NCI-H226 (cell line): Measurements from ENCODE around the gene ZNF614.
"Not testable (repeated sequence)": the region's sequence is repeated elsewhere in the genome, so short reads cannot be mapped to it uniquely, and the experiment has no call there.

ENCODE experiments used
- DNase-seq: peaks from one replicate; pipeline ENCODE4 v3.0.0-alpha.2; 2015

ZNF614 gene

GRCh38 chr19:52028027-52028779, at the start of gene ZNF614:
TSS of gene ZNF614 (minus strand) at chr19:52028379. CDS start at chr19:52025745, 2,634 bp downstream.
- DNase-seq: peak; percentile 94

- DNase-seq: peak; percentile 51
Measured at GRCh38 chr19:52070496-52070895, 42.3 kb upstream of the ZNF614 start.

GRCh38 chr19:52069653-52070052, 41.5 kb upstream of the ZNF614 start:
- DNase-seq: no peak

GRCh38 chr19:52066258-52066863, 38.2 kb upstream of the ZNF614 start:
- DNase-seq: no peak

- no peak for DNase-seq
Measured at GRCh38 chr19:52065399-52065798, 37.2 kb upstream of the ZNF614 start.

- not testable (repeated sequence) for DNase-seq
Measured at GRCh38 chr19:52056480-52056879, 28.3 kb upstream of the ZNF614 start.

- not testable (repeated sequence) for DNase-seq
Measured at GRCh38 chr19:52051736-52052135, 23.6 kb upstream of the ZNF614 start.

GRCh38 chr19:52048555-52049501, 20.6 kb upstream of the ZNF614 start, which contains the start of gene ZNF432:
TSS of gene ZNF432 (minus strand) at chr19:52048838. CDS start at chr19:52046868, 1,970 bp downstream.
- peak; percentile 96 for DNase-seq

GRCh38 chr19:52039169-52039568, 11.0 kb upstream of the ZNF614 start:
- no peak for DNase-seq

GRCh38 chr19:52034051-52034728, 6.0 kb upstream of the ZNF614 start:
- DNase-seq: no peak

- DNase-seq: no peak
Measured at GRCh38 chr19:52028780-52029123, 573 bp upstream of the ZNF614 start.

GRCh38 chr19:52026255-52026990, 1.8 kb downstream of the ZNF614 start:
- not testable (repeated sequence) for DNase-seq

- DNase-seq: not testable (repeated sequence)
Measured at GRCh38 chr19:52024478-52024877, 3.7 kb downstream of the ZNF614 start.

GRCh38 chr19:52022193-52022592, 6.0 kb downstream of the ZNF614 start:
- DNase-seq: no peak

- no peak for DNase-seq
Measured at GRCh38 chr19:52020506-52020905, 7.7 kb downstream of the ZNF614 start.

- no peak for DNase-seq
Measured at GRCh38 chr19:52010674-52011073, 17.5 kb downstream of the ZNF614 start.

GRCh38 chr19:52007806-52008557, 20.2 kb downstream of the ZNF614 start, which contains the start of gene ZNF615:
TSS of gene ZNF615 (minus strand) at chr19:52008211. CDS start at chr19:52003711, 4,500 bp downstream.
- peak; percentile 84 for DNase-seq

GRCh38 chr19:52007451-52007805, 20.8 kb downstream of the ZNF614 start:
- no peak for DNase-seq

- DNase-seq: no peak
Measured at GRCh38 chr19:51994048-51994644, 34.0 kb downstream of the ZNF614 start.

- DNase-seq: no peak
Measured at GRCh38 chr19:51993422-51993821, 34.8 kb downstream of the ZNF614 start.
